Measurements from ENCODE around the gene RFTN1. TPM values are rescaled to one million over a fixed set of nuclear protein-coding genes. Genes with fewer than 3 reads are reported as not detected.
"Not testable (repeated sequence)": the region's sequence is repeated elsewhere in the genome, so short reads cannot be mapped to it uniquely, and the experiment has no call there.

Gene RFTN1
- total and polyA plus RNA-seq, 7 donors: 9.1 to 33.1 (median 15.9) TPM

- 83 to 88% (median 84%) methylated on average over 5 of the region's 5 CpGs for WGBS, 3 donors
- intact Hi-C loops (cut with DNase I): no loop called here
- peaks cover 20% of the 10 kb centered on the region for H3K4me1 ChIP-seq
These were observed 19.4 kb downstream of the RFTN1 start for GRCh38 chr3:16494094-16494493.

DNA sequence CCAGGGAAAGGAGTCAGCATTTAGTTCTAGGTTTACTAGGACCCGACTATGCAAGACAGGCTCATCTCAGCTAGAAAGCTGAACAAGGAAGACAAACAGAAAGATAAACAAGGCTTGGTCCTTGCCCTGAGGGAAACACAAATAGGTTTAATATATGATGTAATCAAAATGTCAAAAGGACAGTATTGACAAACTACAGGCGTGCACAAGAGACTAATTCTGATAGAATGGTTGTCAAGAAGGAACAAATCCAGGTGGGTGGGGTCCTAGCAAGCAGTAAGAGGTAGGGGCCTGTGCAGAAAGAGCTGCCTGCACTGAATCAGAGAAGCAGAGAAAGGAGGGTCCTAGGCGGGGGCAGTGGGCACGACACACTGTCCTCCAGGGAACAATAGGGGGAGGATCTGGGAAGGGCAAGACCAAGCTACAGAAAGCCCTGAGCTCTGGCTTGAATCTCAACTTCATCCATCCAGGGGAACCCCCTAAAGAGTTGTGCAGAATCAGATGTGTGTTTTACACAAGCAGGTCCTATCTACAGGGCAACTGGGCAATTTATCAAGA lies 23.4 kb downstream of the RFTN1 start:
- ATAC-seq (no peak), DNase-seq (no peak)
- Histone ChIP-seq H3K9me3 (no peaks in the 10 kb centered on the region), H3K27me3 (ENCODE audit: insufficient read depth in 3 of 3, low read length in 2 of 3) (no peaks in the 10 kb centered on the region), H3K27ac (no peak overlapping the region), H3K4me1 (peaks cover 11% of the 10 kb centered on the region), H3K4me3 (no peak overlapping the region), H3K36me3 (ENCODE audit: insufficient read depth in 1 of 2, low read depth in 1 of 2) (peaks cover 2 to 27% of the 10 kb centered on the region in 2 donors)
- intact Hi-C loops (cut with DNase I): no loop called here
- 79 to 82% (median 79%) methylated on average over 4 of the region's 4 CpGs for WGBS, 3 donors
- TF ChIP-seq CTCF (IDR thresholded peaks at IDR 0.05): no peak

More at GRCh38 chr3:16494094-16494493, 19.4 kb downstream of the RFTN1 start:
- no peak for ATAC-seq
- DNase-seq: no peak
- TF ChIP-seq CTCF (IDR thresholded peaks at IDR 0.05): no peak
- H3K9me3 ChIP-seq: no peaks in the 10 kb centered on the region
- H3K4me3 ChIP-seq: no peak overlapping the region
- no peaks in the 10 kb centered on the region for H3K27me3 ChIP-seq (ENCODE audit: insufficient read depth in 3 of 3, low read length in 2 of 3)
- peaks cover 0 to 20% of the 10 kb centered on the region in 2 donors for H3K36me3 ChIP-seq (ENCODE audit: insufficient read depth in 1 of 2, low read depth in 1 of 2)
- H3K27ac ChIP-seq: no peak overlapping the region

DNA sequence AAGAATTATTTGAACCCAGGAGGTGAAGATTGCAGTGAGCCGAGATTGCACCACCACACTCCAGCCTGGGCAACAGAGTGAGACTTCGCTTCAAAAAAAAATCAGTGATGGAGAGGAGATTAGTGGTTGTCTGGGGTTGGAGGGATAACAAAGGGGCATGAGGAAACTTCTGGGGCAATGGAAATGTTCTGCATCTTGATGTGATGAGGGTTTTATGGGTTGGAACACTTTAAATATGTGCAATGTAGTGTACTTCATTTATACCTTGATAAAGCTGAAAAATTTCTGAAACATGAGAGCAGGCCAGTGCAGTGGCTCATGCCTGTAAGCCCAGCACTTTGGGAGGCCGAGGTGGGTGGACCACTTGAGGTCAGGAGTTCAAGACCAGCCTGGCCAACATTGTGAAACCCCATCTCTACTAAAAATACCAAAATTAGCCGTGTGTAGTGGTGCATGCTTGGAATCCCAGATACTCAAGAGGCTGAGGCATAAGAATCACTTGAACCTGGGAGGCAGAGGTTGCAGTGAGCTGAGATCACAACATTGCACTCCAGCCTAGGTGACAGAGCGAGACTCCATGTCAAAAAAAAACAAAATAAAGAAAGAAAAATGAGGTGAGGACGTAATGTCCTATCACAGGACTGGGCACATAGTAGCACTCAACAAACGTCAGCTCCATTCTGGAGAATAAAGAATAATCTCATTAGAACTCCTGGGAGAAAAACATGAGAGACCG lies 24.0 kb downstream of the RFTN1 start:
- WGBS, 3 donors: 80 to 85% (median 80%) methylated on average over 8 of the region's 8 CpGs
- H3K4me3 ChIP-seq; H3K9me3 ChIP-seq; intact Hi-C loops (cut with DNase I); H3K27me3 ChIP-seq (ENCODE audit: insufficient read depth in 3 of 3, low read length in 2 of 3); ATAC-seq; DNase-seq; H3K27ac ChIP-seq: not testable (repeated sequence)
- Histone ChIP-seq H3K36me3 (ENCODE audit: insufficient read depth in 1 of 2, low read depth in 1 of 2) (peaks cover 2 to 27% of the 10 kb centered on the region in 2 donors), H3K4me1 (peaks cover 13% of the 10 kb centered on the region)

DNA sequence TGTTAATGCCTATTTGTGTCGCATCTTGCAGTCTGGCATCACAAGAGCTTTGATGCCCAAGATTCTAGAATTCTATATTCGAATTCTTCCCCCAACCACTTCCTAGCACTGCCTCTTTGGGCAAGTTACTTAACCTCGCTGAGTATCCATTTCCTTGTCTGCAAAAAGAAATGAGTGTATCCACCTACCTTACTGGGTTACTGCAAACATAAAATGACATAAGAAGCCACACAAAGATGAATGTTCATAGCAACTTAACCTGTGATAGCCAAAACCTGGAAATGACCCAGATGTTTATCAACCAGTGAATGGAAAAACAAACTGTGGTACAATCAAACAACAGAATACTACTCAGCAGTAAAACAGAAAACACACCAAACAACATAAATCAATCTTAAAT lies 24.9 kb downstream of the RFTN1 start:
- H3K4me1 ChIP-seq: peaks cover 21% of the 10 kb centered on the region
- WGBS, 3 donors: 94 to 95% (median 95%) methylated on average over 3 of the region's 3 CpGs

More for the DNA sequence above, 24.9 kb downstream of the RFTN1 start:
- no peak overlapping the region for H3K27ac ChIP-seq
- no peak overlapping the region for H3K4me3 ChIP-seq
- TF ChIP-seq CTCF (IDR thresholded peaks at IDR 0.05): no peak
- intact Hi-C loops (cut with DNase I): no loop called here
- H3K36me3 ChIP-seq (ENCODE audit: insufficient read depth in 1 of 2, low read depth in 1 of 2): peaks cover 2 to 27% of the 10 kb centered on the region in 2 donors
- DNase-seq (no peak), ATAC-seq (no peak)
- H3K27me3 ChIP-seq (ENCODE audit: insufficient read depth in 3 of 3, low read length in 2 of 3): no peaks in the 10 kb centered on the region
- no peaks in the 10 kb centered on the region for H3K9me3 ChIP-seq

All from psoas muscle (tissue), 8 donors.